ENCODE data around the gene SRSF1.

SRSF1 gene

GRCh38 chr17:58010067-58010799 lies 3.2 kb upstream of the SRSF1 start:
- no peak for DNase-seq

- no peak for DNase-seq
Observed at GRCh38 chr17:58007781-58008706, 998 bp upstream of the SRSF1 start.

GRCh38 chr17:58006560-58006923 lies 504 bp downstream of the SRSF1 start:
- DNase-seq = peak; percentile 45

- DNase-seq = no peak
Observed at GRCh38 chr17:58005728-58006559, 1.1 kb downstream of the SRSF1 start.

- DNase-seq = no peak
Observed at GRCh38 chr17:58005031-58005727, 1.9 kb downstream of the SRSF1 start.

- DNase-seq = no peak
Observed at GRCh38 chr17:58004060-58004459, 3.0 kb downstream of the SRSF1 start.

GRCh38 chr17:58002973-58003372 lies 4.1 kb downstream of the SRSF1 start:
- no peak for DNase-seq

- DNase-seq = no peak
Observed at GRCh38 chr17:58002154-58002948, 4.7 kb downstream of the SRSF1 start.

- DNase-seq = no peak
Observed at GRCh38 chr17:58001461-58002124, 5.5 kb downstream of the SRSF1 start.

GRCh38 chr17:57999496-58000017 lies 7.5 kb downstream of the SRSF1 start:
- no peak for DNase-seq

- DNase-seq = no peak
Observed at GRCh38 chr17:57999010-57999495, 8.0 kb downstream of the SRSF1 start.

- no peak for DNase-seq
Observed at GRCh38 chr17:57997085-57997809, 9.8 kb downstream of the SRSF1 start.

- DNase-seq = peak; percentile 37
Observed at GRCh38 chr17:57995076-57995956, 11.7 kb downstream of the SRSF1 start.

GRCh38 chr17:57994436-57994835 lies 12.6 kb downstream of the SRSF1 start:
- no peak for DNase-seq

GRCh38 chr17:57993471-57994365 lies 13.3 kb downstream of the SRSF1 start:
- no peak for DNase-seq

- no peak for DNase-seq
Observed at GRCh38 chr17:57991537-57991936, 15.5 kb downstream of the SRSF1 start.

GRCh38 chr17:57990037-57990436 lies 17.0 kb downstream of the SRSF1 start:
- DNase-seq = no peak

All from activated CD4-positive, alpha-beta T cell treated with anti-CD3 and anti-CD28 coated beads for 1 hour (primary cell).